PC-3 (cell line): ENCODE results near the gene PRRT2. TPM values are rescaled to one million over a fixed set of nuclear protein-coding genes. Genes with fewer than 3 reads are reported as not detected.

ENCODE experiments used
- ATAC-seq: fragments of 200-7000 bp; cut with Tn5 transposase; 2 replicates; pipeline ENCODE4 v1.9.1; 2020; ENCODE audit warnings: mild to moderate bottlenecking, moderate library complexity
- BruUV-seq: library from RNA; stranded (reverse); fragments of 400-500 nt; replicated peaks from 2 replicates; lab custom pipeline; 2021; lab: Mats Ljungman, UMichigan
- CTCF ChIA-PET: fragments of 300-600 bp; sonication (Branson Sonifier 250); formaldehyde crosslinking; loops from one replicate; lab custom pipeline; 2022; ENCODE audit warnings: antibody characterized with exemption; lab: Charles Lee
- POLR2A ChIA-PET: fragments of 300-600 bp; sonication (Branson Sonifier 250); formaldehyde crosslinking; loops from one replicate; lab custom pipeline; 2022; ENCODE audit warnings: antibody characterized with exemption; ENCODE audit not compliant: unreplicated experiment; lab: Charles Lee
- DNase-seq: peaks from one replicate; pipeline ENCODE4 v3.0.0-alpha.2; 2015
- H2AFZ ChIP-seq: fragments of 300-600 bp; sonication (generic); 2 replicates; pipeline ENCODE4 v1.6.0; 2016; ENCODE audit warnings: antibody characterized with exemption, low read length
- H3F3A ChIP-seq: fragments of 300-600 bp; sonication (generic); one replicate; pipeline ENCODE4 v1.6.0; 2017; ENCODE audit warnings: antibody characterized with exemption, low read length, control low read depth, mild to moderate bottlenecking; ENCODE audit not compliant: unreplicated experiment
- H3K27ac ChIP-seq: fragments of 300-600 bp; sonication (generic); 2 replicates; pipeline ENCODE4 v1.5.1; 2016; ENCODE audit warnings: mild to moderate bottlenecking, low read length
- H3K27me3 ChIP-seq: fragments of 300-600 bp; sonication (generic); 2 replicates; pipeline ENCODE4 v1.6.1; 2016; ENCODE audit warnings: low read length, mixed read lengths
- H3K36me3 ChIP-seq: fragments of 300-600 bp; sonication (generic); 2 replicates; pipeline ENCODE4 v1.6.1; 2016; ENCODE audit warnings: low read depth, mixed run types, low read length, mixed read lengths
- H3K4me1 ChIP-seq: fragments of 300-600 bp; sonication (generic); 2 replicates; pipeline ENCODE4 v1.5.1; 2016; ENCODE audit warnings: low read length; ENCODE audit not compliant: insufficient read depth
- H3K4me2 ChIP-seq: fragments of 300-600 bp; sonication (generic); 2 replicates; pipeline ENCODE4 v1.6.0; 2016; ENCODE audit warnings: low read length
- H3K4me3 ChIP-seq: fragments of 300-600 bp; sonication (generic); 2 replicates; pipeline ENCODE4 v1.5.1; 2016; ENCODE audit warnings: mild to moderate bottlenecking, low read length, mixed read lengths
- H3K79me2 ChIP-seq: fragments of 300-600 bp; sonication (generic); 2 replicates; pipeline ENCODE4 v1.6.1; 2017; ENCODE audit warnings: low read length, mixed read lengths
- H3K9ac ChIP-seq: fragments of 300-600 bp; sonication (generic); 2 replicates; pipeline ENCODE4 v1.6.0; 2016; ENCODE audit warnings: mild to moderate bottlenecking, low read length
- H3K9me2 ChIP-seq: fragments of 300-600 bp; sonication (generic); replicated peaks from 2 replicates; pipeline ENCODE4 v1.6.1; 2016; ENCODE audit warnings: mixed run types, low read length, mixed read lengths
- H3K9me3 ChIP-seq: fragments of 300-600 bp; sonication (generic); 2 replicates; pipeline ENCODE4 v1.6.1; 2016; ENCODE audit warnings: low read length, mixed read lengths
- H4K20me1 ChIP-seq: fragments of 300-600 bp; sonication (generic); 2 replicates; pipeline ENCODE4 v1.6.1; 2016; ENCODE audit warnings: low read length, mixed read lengths
- EZH2 ChIP-seq: fragments of 300-600 bp; sonication (generic); IDR thresholded peaks from one replicate; pipeline ENCODE4 v1.6.1; 2017; ENCODE audit warnings: antibody characterized with exemption, mild to moderate bottlenecking, low read length; ENCODE audit not compliant: unreplicated experiment
- EZH2phosphoT487 ChIP-seq: fragments of 300-600 bp; sonication (generic); IDR thresholded peaks from 2 replicates; pipeline ENCODE4 v1.6.1; 2018; ENCODE audit warnings: mild to moderate bottlenecking, antibody characterized with exemption, low read length, borderline replicate concordance
- intact Hi-C: fragments of 100-400 bp; cut with micrococcal nuclease; formaldehyde crosslinking; loops from 2 replicates; pipeline ENCODE4 v1.9.0; 2023
- total RNA-seq: library from RNA; depleted of rRNA; stranded (reverse); fragments of >200 nt; gene quantifications from 2 replicates; pipeline ENCODE4 v1.2.3, GENCODE V29; 2014
- TF ChIP-seq, protein P1 (sequence below): fragments of 300-600 bp; sonication (generic); conservative IDR thresholded peaks from 2 replicates; pipeline ENCODE4 v1.5.1; 2017; ENCODE audit warnings: antibody characterized with exemption, low read depth, mild to moderate bottlenecking, low read length

The PRRT2 gene
- total RNA-seq, 1 experiment from 2014 or later = 0.40 TPM

DNA sequence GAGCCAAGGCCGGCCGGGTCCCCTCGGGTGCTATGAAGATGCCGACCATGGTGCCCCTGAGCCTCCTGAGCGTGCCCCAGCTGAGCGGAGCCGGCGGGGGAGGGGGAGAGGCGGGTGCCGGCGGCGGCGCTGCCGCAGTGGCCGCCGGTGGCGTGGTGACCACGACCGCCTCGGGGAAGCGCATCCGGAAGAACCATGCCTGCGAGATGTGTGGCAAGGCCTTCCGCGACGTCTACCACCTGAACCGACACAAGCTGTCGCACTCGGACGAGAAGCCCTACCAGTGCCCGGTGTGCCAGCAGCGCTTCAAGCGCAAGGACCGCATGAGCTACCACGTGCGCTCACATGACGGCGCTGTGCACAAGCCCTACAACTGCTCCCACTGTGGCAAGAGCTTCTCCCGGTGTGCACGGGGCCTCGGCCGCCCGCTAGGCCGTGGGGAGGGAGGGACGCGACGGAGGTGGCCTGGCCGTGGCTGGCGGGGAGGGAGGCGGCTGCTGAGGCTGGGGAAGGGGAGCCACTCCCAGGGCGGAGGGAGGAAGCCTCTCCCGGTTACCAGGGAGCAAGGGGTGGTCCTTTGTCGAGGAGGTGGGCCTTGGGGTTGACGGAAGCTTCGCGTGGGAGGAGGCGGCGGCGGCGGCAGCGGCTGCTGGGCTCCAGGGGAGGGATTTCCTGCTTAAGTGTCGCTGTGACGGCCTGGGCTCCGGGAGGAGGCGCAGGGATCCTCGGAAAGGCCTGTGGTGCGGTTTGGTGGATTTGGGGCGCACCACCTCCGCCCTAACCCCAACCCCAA, 4.4 kb upstream of the PRRT2 start:
- H3F3A ChIP-seq = no peaks in the 10 kb centered on the region
- no peak for TF ChIP-seq EZH2phosphoT487
- no peak for TF ChIP-seq EZH2
- TF ChIP-seq, protein P1, sequence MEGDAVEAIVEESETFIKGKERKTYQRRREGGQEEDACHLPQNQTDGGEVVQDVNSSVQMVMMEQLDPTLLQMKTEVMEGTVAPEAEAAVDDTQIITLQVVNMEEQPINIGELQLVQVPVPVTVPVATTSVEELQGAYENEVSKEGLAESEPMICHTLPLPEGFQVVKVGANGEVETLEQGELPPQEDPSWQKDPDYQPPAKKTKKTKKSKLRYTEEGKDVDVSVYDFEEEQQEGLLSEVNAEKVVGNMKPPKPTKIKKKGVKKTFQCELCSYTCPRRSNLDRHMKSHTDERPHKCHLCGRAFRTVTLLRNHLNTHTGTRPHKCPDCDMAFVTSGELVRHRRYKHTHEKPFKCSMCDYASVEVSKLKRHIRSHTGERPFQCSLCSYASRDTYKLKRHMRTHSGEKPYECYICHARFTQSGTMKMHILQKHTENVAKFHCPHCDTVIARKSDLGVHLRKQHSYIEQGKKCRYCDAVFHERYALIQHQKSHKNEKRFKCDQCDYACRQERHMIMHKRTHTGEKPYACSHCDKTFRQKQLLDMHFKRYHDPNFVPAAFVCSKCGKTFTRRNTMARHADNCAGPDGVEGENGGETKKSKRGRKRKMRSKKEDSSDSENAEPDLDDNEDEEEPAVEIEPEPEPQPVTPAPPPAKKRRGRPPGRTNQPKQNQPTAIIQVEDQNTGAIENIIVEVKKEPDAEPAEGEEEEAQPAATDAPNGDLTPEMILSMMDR = peak; percentile 47; the same call in 1 of the 2 replicates
- peak overlapping the region; percentile 83 for H3K4me3 ChIP-seq
- ChIA-PET POLR2A (no interaction called here), CTCF (interaction anchor here (0.6 to 1.2 kb wide), 4 partner anchors 8 to 107 kb away, joined by 3 to 9 read pairs (median 4); partner anchors contain the start of genes PAGR1 and SEZ6L2)
- peaks cover 39% of the 10 kb centered on the region for H3K4me1 ChIP-seq
- H3K27ac ChIP-seq = peak overlapping the region; percentile 73
- BruUV-seq = no TSS peak
- H3K9ac ChIP-seq = peak overlapping the region; percentile 83
- no peaks in the 10 kb centered on the region for H3K9me2 ChIP-seq
- H3K36me3 ChIP-seq = no peaks in the 10 kb centered on the region; the same call in 1 of the 2 replicates
- no peaks in the 10 kb centered on the region for H3K9me3 ChIP-seq
- peak overlapping the region; percentile 97 for H3K4me2 ChIP-seq
- H2AFZ ChIP-seq = peak overlapping the region; percentile 61; the same call in 1 of the 2 replicates
- no peaks in the 10 kb centered on the region for H3K27me3 ChIP-seq
- DNase-seq (peak; percentile 78), ATAC-seq (peak; percentile 14)
- intact Hi-C loops = loop anchor here (5.0 kb wide), 1 partner anchor 105 kb away; no protein-coding TSS in a partner anchor
- 0 out of 2 replicates have a peak, but pooled peaks cover 6% of the 10 kb centered on the region for H4K20me1 ChIP-seq
- peaks cover 35% of the 10 kb centered on the region for H3K79me2 ChIP-seq

DNA sequence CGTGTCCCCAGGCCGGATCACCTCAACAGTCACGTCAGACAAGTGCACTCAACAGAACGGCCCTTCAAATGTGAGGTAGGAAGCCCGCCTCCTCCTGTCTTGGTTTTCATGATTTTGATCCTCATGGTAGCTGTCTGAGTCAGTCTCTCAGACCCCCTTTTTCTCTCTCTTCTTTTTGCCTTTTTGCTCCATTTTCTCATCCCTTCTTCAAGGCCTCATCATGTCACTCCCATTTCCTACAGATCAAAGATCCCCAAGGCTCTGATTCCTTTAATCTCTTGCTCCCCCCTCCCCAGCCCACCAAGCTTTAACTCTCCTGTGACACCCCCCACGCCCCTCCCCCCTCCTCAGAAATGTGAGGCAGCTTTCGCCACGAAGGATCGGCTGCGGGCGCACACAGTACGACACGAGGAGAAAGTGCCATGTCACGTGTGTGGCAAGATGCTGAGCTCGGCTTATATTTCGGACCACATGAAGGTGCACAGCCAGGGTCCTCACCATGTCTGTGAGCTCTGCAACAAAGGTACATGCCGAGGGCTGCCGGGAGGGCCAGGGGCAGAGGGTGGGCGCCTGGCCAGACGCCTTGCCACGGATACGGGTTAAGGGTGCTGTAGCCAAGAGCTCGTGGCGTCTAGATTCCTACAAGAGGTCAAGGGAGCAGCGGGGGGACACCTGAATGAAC, 3.6 kb upstream of the PRRT2 start:
- ChIA-PET POLR2A (interaction anchor here (1.0 kb wide), 1 partner anchor 11 kb away, joined by 3 read pairs; no protein-coding TSS in a partner anchor), CTCF (interaction anchor here (0.9 to 1.2 kb wide), 3 partner anchors 8 to 107 kb away, joined by 3 to 9 read pairs (median 4); partner anchors contain the start of genes PAGR1 and SEZ6L2)
- Histone ChIP-seq H3F3A (no peaks in the 10 kb centered on the region), H3K4me3 (peak overlapping the region; percentile 83), H3K9me2 (no peaks in the 10 kb centered on the region), H3K9ac (peak overlapping the region; percentile 83), H3K36me3 (no peaks in the 10 kb centered on the region; the same call in 1 of the 2 replicates), H3K27me3 (no peaks in the 10 kb centered on the region), H3K27ac (peak overlapping the region; percentile 73), H3K4me1 (peaks cover 39% of the 10 kb centered on the region), H3K9me3 (no peaks in the 10 kb centered on the region), H3K4me2 (peak overlapping the region; percentile 97), H2AFZ (peak overlapping the region; percentile 61; the same call in 1 of the 2 replicates), H3K79me2 (peaks cover 35% of the 10 kb centered on the region), H4K20me1 (0 out of 2 replicates have a peak, but pooled peaks cover 6% of the 10 kb centered on the region)
- ATAC-seq = no peak
- intact Hi-C loops = loop anchor here (5.0 kb wide), 1 partner anchor 106 kb away; no protein-coding TSS in a partner anchor
- TF ChIP-seq EZH2 = no peak
- TF ChIP-seq EZH2phosphoT487 = no peak
- TF ChIP-seq, protein P1 = no peak
- DNase-seq = no peak
- no TSS peak for BruUV-seq
